Astrocyte (in vitro differentiated cells and primary cell): ENCODE results near the gene DHX38. TPM values are rescaled to one million over a fixed set of nuclear protein-coding genes. Genes with fewer than 3 reads are reported as not detected.

Source experiments
- DNase-seq: peaks from one replicate; pipeline ENCODE4 v3.0.0-alpha.2; 2010; ENCODE audit warnings: low read depth
- FAIRE-seq: peaks from 2 replicates; lab custom pipeline; 2011; peaks lifted over from hg19 to GRCh38; lab: Jason Lieb, UNC
- H2AFZ ChIP-seq: 2 replicates; pipeline ENCODE4 v1.6.0; 2012; ENCODE audit warnings: low read depth, low read length, inconsistent platforms
- H3K27ac ChIP-seq: 2 replicates; pipeline ENCODE4 v1.5.1; 2011; ENCODE audit warnings: low read depth, low read length, inconsistent platforms
- H3K27me3 ChIP-seq: 2 replicates; pipeline ENCODE4 v1.6.0; 2011; ENCODE audit warnings: low read length, inconsistent platforms; ENCODE audit not compliant: insufficient read depth
- H3K36me3 ChIP-seq: 2 replicates; pipeline ENCODE4 v1.5.1; 2011; ENCODE audit warnings: low read length, inconsistent platforms; ENCODE audit not compliant: insufficient read depth
- H3K4me1 ChIP-seq: 2 replicates; pipeline ENCODE4 v1.5.1; 2011; ENCODE audit warnings: low read length, inconsistent platforms; ENCODE audit not compliant: insufficient read depth
- H3K4me2 ChIP-seq: 2 replicates; pipeline ENCODE4 v1.6.0; 2012; ENCODE audit warnings: low read length, inconsistent platforms
- H3K4me3 ChIP-seq: 2 replicates; pipeline ENCODE4 v1.5.1; 2011; ENCODE audit warnings: low read depth, mild to moderate bottlenecking, low read length, inconsistent platforms; ENCODE audit not compliant: insufficient read depth
- H3K79me2 ChIP-seq: 2 replicates; pipeline ENCODE4 v1.6.0; 2012; ENCODE audit warnings: mild to moderate bottlenecking, low read length, inconsistent platforms; ENCODE audit not compliant: insufficient read depth
- H3K9ac ChIP-seq: 2 replicates; pipeline ENCODE4 v1.6.0; 2012; ENCODE audit warnings: mild to moderate bottlenecking, low read length, inconsistent platforms
- H3K9me3 ChIP-seq: 2 replicates; pipeline ENCODE4 v1.5.1; 2012; ENCODE audit warnings: low read depth, mild to moderate bottlenecking, low read length, inconsistent platforms; ENCODE audit not compliant: insufficient read depth
- H4K20me1 ChIP-seq: 2 replicates; pipeline ENCODE4 v1.6.0; 2012; ENCODE audit warnings: low read length, inconsistent platforms; ENCODE audit not compliant: insufficient read depth
- H3K27ac Mint-ChIP-seq: one replicate; pipeline ENCODE4 v1.8.0; 2021; ENCODE audit warnings: mild to moderate bottlenecking, mixed read lengths; ENCODE audit not compliant: unreplicated experiment
- H3K27me3 Mint-ChIP-seq: one replicate; pipeline ENCODE4 v1.8.0; 2021; ENCODE audit warnings: low read depth, mixed read lengths; ENCODE audit not compliant: unreplicated experiment
- H3K36me3 Mint-ChIP-seq: one replicate; pipeline ENCODE4 v1.8.0; 2021; ENCODE audit warnings: low read depth, mixed read lengths; ENCODE audit not compliant: unreplicated experiment
- H3K4me1 Mint-ChIP-seq: one replicate; pipeline ENCODE4 v1.8.0; 2021; ENCODE audit warnings: low read depth, mixed read lengths; ENCODE audit not compliant: unreplicated experiment
- H3K4me3 Mint-ChIP-seq: one replicate; pipeline ENCODE4 v1.8.0; 2021; ENCODE audit warnings: mild to moderate bottlenecking, moderate library complexity, mixed read lengths; ENCODE audit not compliant: unreplicated experiment
- H3K9me3 Mint-ChIP-seq: one replicate; pipeline ENCODE4 v1.8.0; 2021; ENCODE audit warnings: mild to moderate bottlenecking, mixed read lengths; ENCODE audit not compliant: unreplicated experiment
- EZH2 ChIP-seq: IDR thresholded peaks from 2 replicates; pipeline ENCODE4 v1.6.1; 2012; ENCODE audit warnings: mild to moderate bottlenecking, low read length, inconsistent platforms; ENCODE audit not compliant: insufficient read depth
- total RNA-seq: library from RNA; stranded (reverse); gene quantifications from 2 replicates; pipeline ENCODE4 v1.2.1, GENCODE V29; 2021
- TF ChIP-seq, protein P1 (sequence below): IDR thresholded peaks from 2 replicates; pipeline ENCODE4 v1.5.1; 2011; ENCODE audit warnings: low read depth, mild to moderate bottlenecking, inconsistent platforms, low read length, moderate library complexity; ENCODE audit not compliant: insufficient read depth

Gene DHX38
- total RNA-seq, 1 donor from 2014 or later: 49.0 TPM

DNA sequence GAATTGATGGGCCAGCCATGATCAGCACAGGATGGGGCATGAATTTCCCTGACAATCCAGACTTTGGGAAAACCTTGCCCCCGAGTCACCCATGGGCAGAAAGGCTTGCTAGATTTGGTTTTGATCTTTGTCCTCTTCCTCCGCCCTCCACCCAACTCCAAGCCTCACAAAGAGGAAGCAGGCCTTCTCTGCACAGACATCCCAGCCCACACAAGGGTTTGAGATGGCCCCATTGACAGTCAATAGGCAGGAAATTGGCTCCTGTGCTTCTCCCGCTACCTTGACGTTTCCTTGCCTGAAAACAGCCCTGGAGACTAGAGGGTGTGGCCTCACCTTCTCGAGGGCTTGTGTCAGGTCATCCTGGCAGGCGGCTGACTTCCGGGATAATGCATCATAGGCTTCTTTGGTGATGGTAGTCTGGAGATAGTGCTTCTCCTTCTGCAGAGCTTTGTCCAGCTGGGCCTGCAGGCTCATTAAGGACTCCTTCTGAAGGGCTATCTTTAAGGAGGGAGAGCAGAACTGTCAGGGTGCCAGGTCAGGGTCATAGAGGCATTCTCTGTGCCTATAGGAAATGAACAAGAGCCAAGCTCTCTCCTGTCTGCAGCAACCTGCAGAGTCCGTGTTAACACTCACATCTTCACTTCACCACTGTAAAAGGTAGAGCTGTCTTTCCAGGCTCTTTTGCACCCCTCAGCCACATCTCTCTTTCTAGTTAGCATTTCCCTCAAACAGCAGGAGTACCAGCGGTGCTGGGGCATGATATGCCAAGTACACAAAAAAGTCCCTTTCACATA is 32.2 kb downstream of the DHX38 start:
- no peaks in the 10 kb centered on the region for H3K36me3 ChIP-seq

DNA sequence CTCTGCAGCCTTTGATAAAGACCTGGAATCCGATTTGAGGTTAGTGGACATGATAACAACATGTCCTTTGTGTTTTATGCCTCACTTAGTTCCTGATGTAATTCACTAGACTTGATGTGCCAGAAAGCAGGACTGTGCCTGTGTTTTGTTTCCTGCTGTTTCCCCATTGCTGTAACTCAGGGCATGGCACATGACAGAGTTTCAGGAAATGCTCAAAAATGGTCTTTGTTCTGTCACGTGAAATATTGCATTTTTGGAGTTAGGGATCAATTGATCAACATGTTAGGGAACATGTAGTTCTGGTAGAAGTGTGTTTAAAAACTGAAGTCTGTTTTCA is 32.8 kb downstream of the DHX38 start:
- H3K4me1 ChIP-seq: no peaks in the 10 kb centered on the region
- H3K9me3 ChIP-seq: no peaks in the 10 kb centered on the region
- H3K27me3 ChIP-seq: no peaks in the 10 kb centered on the region
- Mint-ChIP-seq H3K9me3 (no peaks in the 10 kb centered on the region), H3K27ac (no peak overlapping the region), H3K27me3 (peaks cover 10% of the 10 kb centered on the region), H3K36me3 (peaks cover 3% of the 10 kb centered on the region), H3K4me1 (peaks cover 10% of the 10 kb centered on the region), H3K4me3 (no peak overlapping the region)
- no peaks in the 10 kb centered on the region for H3K36me3 ChIP-seq
- no peaks in the 10 kb centered on the region for H3K79me2 ChIP-seq
- H2AFZ ChIP-seq: no peak overlapping the region
- no peak overlapping the region for H3K27ac ChIP-seq
- no peak overlapping the region for H3K4me2 ChIP-seq
- TF ChIP-seq, protein P1, sequence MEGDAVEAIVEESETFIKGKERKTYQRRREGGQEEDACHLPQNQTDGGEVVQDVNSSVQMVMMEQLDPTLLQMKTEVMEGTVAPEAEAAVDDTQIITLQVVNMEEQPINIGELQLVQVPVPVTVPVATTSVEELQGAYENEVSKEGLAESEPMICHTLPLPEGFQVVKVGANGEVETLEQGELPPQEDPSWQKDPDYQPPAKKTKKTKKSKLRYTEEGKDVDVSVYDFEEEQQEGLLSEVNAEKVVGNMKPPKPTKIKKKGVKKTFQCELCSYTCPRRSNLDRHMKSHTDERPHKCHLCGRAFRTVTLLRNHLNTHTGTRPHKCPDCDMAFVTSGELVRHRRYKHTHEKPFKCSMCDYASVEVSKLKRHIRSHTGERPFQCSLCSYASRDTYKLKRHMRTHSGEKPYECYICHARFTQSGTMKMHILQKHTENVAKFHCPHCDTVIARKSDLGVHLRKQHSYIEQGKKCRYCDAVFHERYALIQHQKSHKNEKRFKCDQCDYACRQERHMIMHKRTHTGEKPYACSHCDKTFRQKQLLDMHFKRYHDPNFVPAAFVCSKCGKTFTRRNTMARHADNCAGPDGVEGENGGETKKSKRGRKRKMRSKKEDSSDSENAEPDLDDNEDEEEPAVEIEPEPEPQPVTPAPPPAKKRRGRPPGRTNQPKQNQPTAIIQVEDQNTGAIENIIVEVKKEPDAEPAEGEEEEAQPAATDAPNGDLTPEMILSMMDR: no peak
- no peak for TF ChIP-seq EZH2
- H4K20me1 ChIP-seq: no peaks in the 10 kb centered on the region
- H3K9ac ChIP-seq: no peak overlapping the region
- H3K4me3 ChIP-seq: no peak overlapping the region
- DNase-seq (no peak), FAIRE-seq (no peak)

More for the DNA sequence above, 32.2 kb downstream of the DHX38 start:
- Histone ChIP-seq H2AFZ (peak overlapping the region; percentile 6), H3K4me2 (no peak overlapping the region), H4K20me1 (no peaks in the 10 kb centered on the region), H3K9ac (no peak overlapping the region), H3K79me2 (no peaks in the 10 kb centered on the region), H3K27me3 (no peaks in the 10 kb centered on the region), H3K9me3 (no peaks in the 10 kb centered on the region), H3K27ac (no peak overlapping the region), H3K4me3 (no peak overlapping the region), H3K4me1 (no peaks in the 10 kb centered on the region)
- TF ChIP-seq, protein P1: no peak
- TF ChIP-seq EZH2: no peak
- H3K4me3 Mint-ChIP-seq: no peak overlapping the region
- peaks cover 4% of the 10 kb centered on the region for H3K4me1 Mint-ChIP-seq
- H3K9me3 Mint-ChIP-seq: no peaks in the 10 kb centered on the region
- H3K36me3 Mint-ChIP-seq: peaks cover 1% of the 10 kb centered on the region
- FAIRE-seq (no peak), DNase-seq (no peak)
- H3K27me3 Mint-ChIP-seq: peaks cover 8% of the 10 kb centered on the region
- H3K27ac Mint-ChIP-seq: no peak overlapping the region

DNA sequence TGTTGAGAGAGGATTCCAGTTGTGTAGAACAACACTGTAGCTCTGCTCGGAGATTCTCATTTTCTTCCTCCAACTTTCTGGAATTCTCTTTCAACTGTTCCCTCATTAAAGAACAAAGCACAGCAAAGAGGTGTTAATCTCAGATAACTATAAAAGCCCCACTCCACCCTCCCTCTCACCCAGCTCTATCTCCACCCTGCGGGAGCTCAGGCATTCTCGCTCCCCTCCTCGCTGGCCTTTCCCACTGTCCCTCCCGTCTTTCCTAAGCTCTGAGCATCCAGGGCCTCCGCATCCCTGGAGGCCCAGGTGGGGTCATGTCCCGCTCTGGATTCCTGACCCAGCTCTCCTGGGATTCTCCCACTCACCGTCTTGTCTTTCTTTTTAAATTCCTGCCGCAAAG is 35.1 kb downstream of the DHX38 start:
- H3K4me1 ChIP-seq: no peaks in the 10 kb centered on the region
- peaks cover 11% of the 10 kb centered on the region for H3K4me1 Mint-ChIP-seq
- H3K4me3 ChIP-seq: no peak overlapping the region
- H3K4me3 Mint-ChIP-seq: no peak overlapping the region
- H3K79me2 ChIP-seq: no peaks in the 10 kb centered on the region
- FAIRE-seq (no peak), DNase-seq (no peak)
- peaks cover 16% of the 10 kb centered on the region for H3K27me3 Mint-ChIP-seq
- H3K4me2 ChIP-seq: no peak overlapping the region
- H3K9me3 Mint-ChIP-seq: no peaks in the 10 kb centered on the region
- H2AFZ ChIP-seq: no peak overlapping the region
- TF ChIP-seq EZH2: no peak
- TF ChIP-seq, protein P1: no peak
- H3K9me3 ChIP-seq: no peaks in the 10 kb centered on the region
- no peak overlapping the region for H3K27ac Mint-ChIP-seq
- H3K27ac ChIP-seq: no peak overlapping the region
- H3K27me3 ChIP-seq: no peaks in the 10 kb centered on the region
- H3K9ac ChIP-seq: no peak overlapping the region
- peaks cover 3% of the 10 kb centered on the region for H3K36me3 Mint-ChIP-seq
- no peaks in the 10 kb centered on the region for H3K36me3 ChIP-seq
- H4K20me1 ChIP-seq: no peaks in the 10 kb centered on the region
